ENCODE measurements around the gene TMPRSS11F.

TMPRSS11F gene

GRCh38 chr4:68079928-68080327, 49.7 kb downstream of the TMPRSS11F start:
- Histone ChIP-seq H4K20me1 (ENCODE audit: insufficient read depth, low read length) (no peaks in the 10 kb centered on the region), H2AFZ (ENCODE audit: low read depth, low read length) (no peak overlapping the region), H3K4me3 (ENCODE audit: low read length) (no peak overlapping the region), H3K27me3 (ENCODE audit: low read depth, low read length) (no peaks in the 10 kb centered on the region), H3K9me3 (ENCODE audit: insufficient read depth, low read length) (no peaks in the 10 kb centered on the region), H3K4me2 (ENCODE audit: low read length) (no peak overlapping the region), H3K9ac (ENCODE audit: low read length) (no peak overlapping the region), H3K4me1 (ENCODE audit: low read length) (no peaks in the 10 kb centered on the region), H3K36me3 (replicated peaks; ENCODE audit: low read depth, low read length) (no peaks in the 10 kb centered on the region), H3K79me2 (ENCODE audit: low read length) (no peaks in the 10 kb centered on the region), H3K27ac (ENCODE audit: low read length) (no peak overlapping the region)
- no peak for TF ChIP-seq CTCF (IDR thresholded peaks at IDR 0.05; ENCODE audit: low read depth, low read length)
- TF ChIP-seq EZH2phosphoT487 (IDR thresholded peaks at IDR 0.05; ENCODE audit: low read depth) = no peak

- Histone ChIP-seq H3K27me3 (ENCODE audit: low read depth, low read length) (no peaks in the 10 kb centered on the region), H3K79me2 (ENCODE audit: low read length) (no peaks in the 10 kb centered on the region), H3K4me2 (ENCODE audit: low read length) (no peak overlapping the region), H4K20me1 (ENCODE audit: insufficient read depth, low read length) (no peaks in the 10 kb centered on the region), H3K4me1 (ENCODE audit: low read length) (no peaks in the 10 kb centered on the region), H2AFZ (ENCODE audit: low read depth, low read length) (no peak overlapping the region), H3K9me3 (ENCODE audit: insufficient read depth, low read length) (no peaks in the 10 kb centered on the region), H3K27ac (ENCODE audit: low read length) (no peak overlapping the region), H3K36me3 (replicated peaks; ENCODE audit: low read depth, low read length) (no peaks in the 10 kb centered on the region), H3K9ac (ENCODE audit: low read length) (no peak overlapping the region), H3K4me3 (ENCODE audit: low read length) (no peak overlapping the region)
- TF ChIP-seq EZH2phosphoT487 (IDR thresholded peaks at IDR 0.05; ENCODE audit: low read depth) = no peak
These were observed 51.9 kb downstream of the TMPRSS11F start for GRCh38 chr4:68077737-68078136.

- Histone ChIP-seq H3K27me3 (ENCODE audit: low read depth, low read length) (no peaks in the 10 kb centered on the region), H2AFZ (ENCODE audit: low read depth, low read length) (no peak overlapping the region), H3K27ac (ENCODE audit: low read length) (no peak overlapping the region), H3K9me3 (ENCODE audit: insufficient read depth, low read length) (no peaks in the 10 kb centered on the region), H3K36me3 (replicated peaks; ENCODE audit: low read depth, low read length) (no peaks in the 10 kb centered on the region), H3K9ac (ENCODE audit: low read length) (no peak overlapping the region), H3K4me2 (ENCODE audit: low read length) (no peak overlapping the region), H3K4me1 (ENCODE audit: low read length) (no peaks in the 10 kb centered on the region), H3K79me2 (ENCODE audit: low read length) (no peaks in the 10 kb centered on the region), H4K20me1 (ENCODE audit: insufficient read depth, low read length) (no peaks in the 10 kb centered on the region), H3K4me3 (ENCODE audit: low read length) (no peak overlapping the region)
- TF ChIP-seq EZH2phosphoT487 (IDR thresholded peaks at IDR 0.05; ENCODE audit: low read depth) (no peak), CTCF (IDR thresholded peaks at IDR 0.05; ENCODE audit: low read depth, low read length) (no peak)
These were observed 52.4 kb downstream of the TMPRSS11F start for GRCh38 chr4:68077301-68077700.

- Histone ChIP-seq H2AFZ (ENCODE audit: low read depth, low read length) (no peak overlapping the region), H4K20me1 (ENCODE audit: insufficient read depth, low read length) (no peaks in the 10 kb centered on the region), H3K9me3 (ENCODE audit: insufficient read depth, low read length) (no peaks in the 10 kb centered on the region), H3K4me1 (ENCODE audit: low read length) (no peaks in the 10 kb centered on the region), H3K36me3 (replicated peaks; ENCODE audit: low read depth, low read length) (no peaks in the 10 kb centered on the region), H3K4me2 (ENCODE audit: low read length) (no peak overlapping the region), H3K79me2 (ENCODE audit: low read length) (no peaks in the 10 kb centered on the region), H3K27me3 (ENCODE audit: low read depth, low read length) (no peaks in the 10 kb centered on the region), H3K9ac (ENCODE audit: low read length) (no peak overlapping the region), H3K4me3 (ENCODE audit: low read length) (no peak overlapping the region), H3K27ac (ENCODE audit: low read length) (no peak overlapping the region)
- TF ChIP-seq CTCF (IDR thresholded peaks at IDR 0.05; ENCODE audit: low read depth, low read length) = peak; percentile 11; the same call in 1 of the 2 replicates
- TF ChIP-seq EZH2phosphoT487 (IDR thresholded peaks at IDR 0.05; ENCODE audit: low read depth) = no peak
These were observed 53.5 kb downstream of the TMPRSS11F start for GRCh38 chr4:68076194-68076593.

GRCh38 chr4:68074397-68074796, 55.3 kb downstream of the TMPRSS11F start:
- Histone ChIP-seq H3K27me3 (ENCODE audit: low read depth, low read length) (no peaks in the 10 kb centered on the region), H3K9me3 (ENCODE audit: insufficient read depth, low read length) (no peaks in the 10 kb centered on the region), H3K4me3 (ENCODE audit: low read length) (no peak overlapping the region), H3K36me3 (replicated peaks; ENCODE audit: low read depth, low read length) (no peaks in the 10 kb centered on the region), H3K9ac (ENCODE audit: low read length) (no peak overlapping the region), H3K4me2 (ENCODE audit: low read length) (no peak overlapping the region), H3K27ac (ENCODE audit: low read length) (no peak overlapping the region), H2AFZ (ENCODE audit: low read depth, low read length) (no peak overlapping the region), H4K20me1 (ENCODE audit: insufficient read depth, low read length) (no peaks in the 10 kb centered on the region), H3K4me1 (ENCODE audit: low read length) (no peaks in the 10 kb centered on the region), H3K79me2 (ENCODE audit: low read length) (no peaks in the 10 kb centered on the region)
- no peak for TF ChIP-seq CTCF (IDR thresholded peaks at IDR 0.05; ENCODE audit: low read depth, low read length)
- no peak for TF ChIP-seq EZH2phosphoT487 (IDR thresholded peaks at IDR 0.05; ENCODE audit: low read depth)

All from OCI-LY3 (cell line).